HCT116 (cell line): ENCODE data around the gene ANKRD55. TPM values are rescaled to one million over a fixed set of nuclear protein-coding genes. Genes with fewer than 3 reads are reported as not detected.
"Not testable (repeated sequence)": the region's sequence is repeated elsewhere in the genome, so short reads cannot be mapped to it uniquely, and the experiment has no call there.

Source experiments
- ATAC-seq: fragments of 200-7000 bp; cut with Tn5 transposase; 2 replicates; pipeline ENCODE4 v1.9.1; 2020; ENCODE audit warnings: mild to moderate bottlenecking, moderate library complexity
- BruUV-seq: library from RNA; stranded (reverse); fragments of 400-500 nt; replicated peaks from 2 replicates; lab custom pipeline; 2021; lab: Mats Ljungman, UMichigan
- CTCF ChIA-PET: fragments of 300-600 bp; sonication (Branson Sonifier 250); formaldehyde crosslinking; loops from one replicate; lab custom pipeline; 2021; ENCODE audit warnings: antibody characterized with exemption; lab: Charles Lee
- POLR2A ChIA-PET: fragments of 300-600, 350-600 bp; sonication (Branson Sonifier 250); formaldehyde crosslinking; loops from one replicate; lab custom pipeline; 2021; ENCODE audit warnings: antibody characterized with exemption; lab: Charles Lee
- RAD21 ChIA-PET, 2 experiments: fragments of 300-600 bp; sonication (Branson Sonifier 250); formaldehyde crosslinking; loops; one replicate each; lab custom pipeline; 2023; ENCODE audit warnings: low total read pairs in 2 of 2; ENCODE audit not compliant: uncharacterized antibody in 2 of 2, unreplicated experiment in 2 of 2, low non-redundant PET in 1 of 2; lab: Charles Lee
- DNase-seq: peaks from one replicate; pipeline ENCODE4 v3.0.0-alpha.2; 2010; ENCODE audit warnings: low read depth, low spot score
- H2AFZ ChIP-seq: fragments of 200-600 bp; shearing (Covaris generic), sonication (generic); 2 replicates; pipeline ENCODE4 v1.6.1; 2017; ENCODE audit warnings: low read depth, mixed run types, mixed read lengths, antibody characterized with exemption, low read length; ENCODE audit not compliant: poor library complexity, severe bottlenecking
- H3K27ac ChIP-seq: 2 replicates; pipeline ENCODE4 v1.5.1; 2012; ENCODE audit warnings: low read depth, low read length
- H3K27me3 ChIP-seq: fragments of 200-600 bp; sonication (generic); 2 replicates; pipeline ENCODE4 v1.6.1; 2016; ENCODE audit warnings: mixed run types, low read length, mixed read lengths; ENCODE audit not compliant: insufficient read depth
- H3K36me3 ChIP-seq, 2 experiments: fragments of 200-500 bp in 1 of 2; fragments of 200-600 bp in 1 of 2; sonication (Bioruptor generic) in 1 of 2; sonication (generic) in 1 of 2; 2 replicates each; pipeline versions ENCODE4 v1.5.1 to v1.6.1; 2014 to 2016; ENCODE audit warnings: low read length in 2 of 2, inconsistent platforms in 1 of 2, mixed read lengths in 1 of 2, mixed run types in 1 of 2; ENCODE audit not compliant: insufficient read depth in 2 of 2, control insufficient read depth in 1 of 2
- H3K4me1 ChIP-seq, 2 experiments: fragments of 200-600 bp in 1 of 2; sonication (generic) in 1 of 2; 2 replicates each; pipeline versions ENCODE4 v1.5.1 to v1.6.1; 2012 to 2017; ENCODE audit warnings: low read length in 2 of 2, inconsistent platforms in 1 of 2, mild to moderate bottlenecking in 1 of 2, mixed read lengths in 1 of 2, mixed run types in 1 of 2, moderate library complexity in 1 of 2; ENCODE audit not compliant: insufficient read depth in 2 of 2, control insufficient read depth in 1 of 2
- H3K4me2 ChIP-seq: fragments of 200-600 bp; sonication (generic); 2 replicates; pipeline ENCODE4 v1.6.1; 2017; ENCODE audit warnings: mixed run types, low read length, mixed read lengths
- H3K4me3 ChIP-seq, 2 experiments: fragments of 200-600 bp in 1 of 2; sonication (generic) in 1 of 2; replicated peaks in 1 of 2; 2 replicates each; pipeline ENCODE4 v1.5.1; 2011 to 2016; ENCODE audit warnings: low read length in 2 of 2, control low read depth in 1 of 2, low read depth in 1 of 2, mild to moderate bottlenecking in 1 of 2, mixed read lengths in 1 of 2, mixed run types in 1 of 2
- H3K79me2 ChIP-seq: fragments of 200-600 bp; sonication (generic); 2 replicates; pipeline ENCODE4 v1.6.1; 2017; ENCODE audit warnings: mild to moderate bottlenecking, mixed run types, low read length, moderate library complexity, mixed read lengths; ENCODE audit not compliant: insufficient read depth
- H3K9ac ChIP-seq: fragments of 200-600 bp; sonication (generic); 2 replicates; pipeline ENCODE4 v1.6.1; 2016; ENCODE audit warnings: low read length, mixed read lengths
- H3K9me2 ChIP-seq: fragments of 200-600 bp; sonication (generic), shearing (Covaris generic); 2 replicates; pipeline ENCODE4 v1.6.1; 2017; ENCODE audit warnings: mixed run types, mild to moderate bottlenecking, moderate library complexity; ENCODE audit not compliant: insufficient read depth
- H3K9me3 ChIP-seq, 2 experiments: fragments of 200-500 bp in 1 of 2; fragments of 200-600 bp in 1 of 2; sonication (Bioruptor generic) in 1 of 2; sonication (generic) in 1 of 2; 2 replicates each; pipeline ENCODE4 v1.6.1; 2014 to 2017; ENCODE audit warnings: low read length in 2 of 2, mixed read lengths in 2 of 2, inconsistent platforms in 1 of 2, low read depth in 1 of 2, mild to moderate bottlenecking in 1 of 2, mixed run types in 1 of 2, moderate library complexity in 1 of 2; ENCODE audit not compliant: control insufficient read depth in 1 of 2, insufficient read depth in 1 of 2
- H4K20me1 ChIP-seq: fragments of 200-600 bp; sonication (generic), shearing (Covaris generic); 2 replicates; pipeline ENCODE4 v1.6.1; 2017; ENCODE audit warnings: mixed run types, mild to moderate bottlenecking, moderate library complexity; ENCODE audit not compliant: insufficient read depth
- intact Hi-C: fragments of 100-400 bp; cut with micrococcal nuclease; formaldehyde crosslinking; loops from 2 replicates; pipeline ENCODE4 v1.10.0; 2022
- total RNA-seq: library from RNA; stranded (reverse); gene quantifications from one replicate; pipeline ENCODE4 v1.2.1, GENCODE V29; 2021; ENCODE audit not compliant: unreplicated experiment

The ANKRD55 gene
- total RNA-seq, 1 experiment from 2014 or later, result not detected

DNA sequence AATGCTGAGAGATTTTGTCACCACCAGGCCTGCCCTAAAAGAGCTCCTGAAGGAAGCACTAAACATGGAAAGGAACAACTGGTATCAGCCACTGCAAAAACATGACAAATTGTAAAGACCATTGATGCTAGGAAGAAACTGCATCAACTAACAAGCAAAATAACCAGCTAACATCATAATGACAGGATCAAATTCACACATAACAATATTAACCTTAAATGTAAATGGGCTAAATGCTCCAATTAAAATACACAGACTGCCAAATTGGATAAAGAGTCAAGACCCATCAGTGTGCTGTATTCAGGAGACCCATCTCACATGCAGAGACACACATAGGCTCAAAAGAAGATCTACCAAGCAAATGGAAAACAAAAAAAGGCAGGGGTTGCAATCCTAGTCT lies 9.8 kb downstream of the ANKRD55 start:
- ATAC-seq, H3K9ac ChIP-seq, H3K4me2 ChIP-seq, H3K27ac ChIP-seq, H3K27me3 ChIP-seq, POLR2A ChIA-PET, H4K20me1 ChIP-seq, CTCF ChIA-PET, H3K36me3 ChIP-seq, H2AFZ ChIP-seq, H3K79me2 ChIP-seq, H3K9me3 ChIP-seq, H3K4me1 ChIP-seq, RAD21 ChIA-PET, intact Hi-C loops, H3K9me2 ChIP-seq, BruUV-seq, DNase-seq, H3K4me3 ChIP-seq: not testable (repeated sequence)

DNA sequence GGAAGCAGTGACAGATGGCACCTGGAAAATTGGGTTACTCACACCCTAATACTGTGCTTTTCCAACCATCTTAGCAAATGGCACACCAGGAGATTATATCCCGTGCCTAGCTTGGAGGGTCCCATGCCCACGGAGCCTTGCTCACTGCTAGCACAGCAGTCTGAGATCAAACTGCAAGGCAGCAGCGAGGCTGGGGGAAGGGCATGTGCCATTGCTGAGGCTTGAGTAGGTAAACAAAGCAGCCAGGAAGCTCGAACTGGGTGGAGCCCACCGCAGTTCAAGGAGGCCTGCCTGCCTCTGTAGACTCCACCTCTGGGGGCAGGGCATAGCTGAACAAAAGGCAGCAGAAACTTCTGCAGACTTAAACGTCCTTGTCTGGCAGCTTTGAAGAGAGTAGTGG lies 11.5 kb downstream of the ANKRD55 start:
- H3K4me1 ChIP-seq, H3K9ac ChIP-seq, H3K27ac ChIP-seq, H3K36me3 ChIP-seq, DNase-seq, H4K20me1 ChIP-seq, H3K9me3 ChIP-seq, H3K9me2 ChIP-seq, H3K79me2 ChIP-seq, BruUV-seq, RAD21 ChIA-PET, H3K27me3 ChIP-seq, POLR2A ChIA-PET, CTCF ChIA-PET, H3K4me2 ChIP-seq, H3K4me3 ChIP-seq, intact Hi-C loops, ATAC-seq, H2AFZ ChIP-seq: not testable (repeated sequence)
